CD4-positive, CD25-positive, alpha-beta regulatory T cell (primary cell): ENCODE data around the gene KRCC1. TPM values are rescaled to one million over a fixed set of nuclear protein-coding genes. Genes with fewer than 3 reads are reported as not detected.
A peak's percentile ranks its signal among the peaks of the same experiment; 100 is the strongest.
"Not testable (repeated sequence)": the region's sequence is repeated elsewhere in the genome, so short reads cannot be mapped to it uniquely, and the experiment has no call there.

Experiments used
- ATAC-seq, 2 donors: fragments of 150-1000 bp; cut with Tn5 transposase; one replicate each; pipeline ENCODE4 v1.10.0; 2021; ENCODE audit warnings: low read depth in 2 of 2, moderate number of reproducible peaks in 2 of 2, moderate library complexity in 1 of 2
- DNase-seq, 3 donors: peaks; one replicate each; pipeline versions ENCODE4 v3.0.0 to v3.0.0-alpha.2; 2012 to 2022; ENCODE audit warnings: mixed read lengths in 1 of 3
- H3K27ac ChIP-seq: one replicate; pipeline ENCODE4 v1.7.0; 2013; ENCODE audit warnings: mild to moderate bottlenecking, low read length; ENCODE audit not compliant: insufficient read depth, poor library complexity, severe bottlenecking
- H3K27me3 ChIP-seq: one replicate; pipeline ENCODE4 v1.7.0; 2013; ENCODE audit warnings: low read length; ENCODE audit not compliant: control insufficient read depth, insufficient read depth
- H3K36me3 ChIP-seq: one replicate; pipeline ENCODE4 v1.7.0; 2013; ENCODE audit warnings: mild to moderate bottlenecking, low read length, moderate library complexity; ENCODE audit not compliant: control insufficient read depth, insufficient read depth
- H3K4me1 ChIP-seq: 2 replicates; pipeline ENCODE4 v1.7.0; 2013; ENCODE audit warnings: mild to moderate bottlenecking, low read length; ENCODE audit not compliant: insufficient read depth, control insufficient read depth, poor library complexity, severe bottlenecking
- H3K4me3 ChIP-seq: one replicate; pipeline ENCODE4 v1.7.0; 2013; ENCODE audit warnings: low read depth, mild to moderate bottlenecking, low read length, moderate library complexity
- H3K9me3 ChIP-seq, 2 experiments: 1 replicate in 1 of 2; 2 replicates in 1 of 2; pipeline ENCODE4 v1.7.0; 2013; ENCODE audit warnings: low read length in 2 of 2, mild to moderate bottlenecking in 1 of 2, moderate library complexity in 1 of 2; ENCODE audit not compliant: control insufficient read depth in 2 of 2
- H3K27ac Mint-ChIP-seq, 3 donors: one replicate each; pipeline ENCODE4 v1.8.0; 2020 to 2022; ENCODE audit warnings: mild to moderate bottlenecking in 3 of 3, mixed read lengths in 3 of 3, moderate library complexity in 2 of 3
- H3K27me3 Mint-ChIP-seq: one replicate; pipeline ENCODE4 v1.8.0; 2022; ENCODE audit warnings: mild to moderate bottlenecking, mixed read lengths
- H3K36me3 Mint-ChIP-seq: one replicate; pipeline ENCODE4 v1.8.0; 2020; ENCODE audit warnings: mixed read lengths
- H3K4me1 Mint-ChIP-seq, 4 donors: one replicate each; pipeline ENCODE4 v1.8.0; 2020 to 2022; ENCODE audit warnings: mixed read lengths in 4 of 4, mild to moderate bottlenecking in 1 of 4
- H3K4me3 Mint-ChIP-seq, 4 donors: one replicate each; pipeline ENCODE4 v1.8.0; 2020 to 2022; ENCODE audit warnings: mild to moderate bottlenecking in 4 of 4, mixed read lengths in 4 of 4, moderate library complexity in 3 of 4
- H3K9me3 Mint-ChIP-seq, 7 donors: one replicate each; pipeline ENCODE4 v1.8.0; 2020 to 2022; ENCODE audit warnings: mixed read lengths in 7 of 7, mild to moderate bottlenecking in 3 of 7, moderate library complexity in 2 of 7
- polyA plus RNA-seq, 4 donors: library from polyadenylated mRNA; unstranded; fragments of 300-500 nt; fragmentation: Illumina TruSeq; gene quantifications; one replicate each; pipeline ENCODE4 v1.2.3, GENCODE V29; 2021
- total RNA-seq: library from RNA; stranded (reverse); gene quantifications from one replicate; pipeline ENCODE4 v1.2.3, GENCODE V29; 2022

The KRCC1 gene
- total and polyA plus RNA-seq, 5 donors from 2014 or later: 11.8 to 41.9 (median 40.6) TPM

GRCh38 chr2:88053296-88053695 is 2.3 kb downstream of the KRCC1 start:
- H3K27ac ChIP-seq: peak overlapping the region; percentile 93
- Mint-ChIP-seq H3K4me3 (peak overlapping the region; percentile 73 to 97 (median 94)), H3K9me3 (no peaks in the 10 kb centered on the region), H3K27ac (peak overlapping the region; percentile 93 to 98 (median 97)), H3K27me3 (peaks cover 4% of the 10 kb centered on the region), H3K36me3 (peaks cover 3% of the 10 kb centered on the region), H3K4me1 (peaks cover 46 to 65% (median 58%) of the 10 kb centered on the region in 4 donors)
- DNase-seq (no peak), ATAC-seq (no peak)
- H3K4me3 ChIP-seq: peak overlapping the region; percentile 96
- H3K36me3 ChIP-seq: peaks cover 2% of the 10 kb centered on the region
- no peaks in the 10 kb centered on the region for H3K27me3 ChIP-seq
- no peaks in the 10 kb centered on the region for H3K9me3 ChIP-seq
- peaks cover 34% of the 10 kb centered on the region for H3K4me1 ChIP-seq

- H3K27ac ChIP-seq: no peak overlapping the region
- H3K4me1 ChIP-seq: peaks cover 34% of the 10 kb centered on the region
- Mint-ChIP-seq H3K36me3 (peaks cover 3% of the 10 kb centered on the region), H3K4me1 (peaks cover 46 to 68% (median 57%) of the 10 kb centered on the region in 4 donors), H3K27me3 (peaks cover 4% of the 10 kb centered on the region), H3K9me3 (no peaks in the 10 kb centered on the region), H3K27ac (peak overlapping the region in 1 of 3 donors; percentile 52), H3K4me3 (peak overlapping the region in 1 of 4 donors; percentile 25)
- H3K27me3 ChIP-seq: no peaks in the 10 kb centered on the region
- H3K4me3 ChIP-seq: no peak overlapping the region
- no peaks in the 10 kb centered on the region for H3K9me3 ChIP-seq
- peaks cover 2% of the 10 kb centered on the region for H3K36me3 ChIP-seq
- ATAC-seq (no peak), DNase-seq (no peak)
Observed at GRCh38 chr2:88051792-88052191, 3.8 kb downstream of the KRCC1 start.

GRCh38 chr2:88049622-88050021 is 6.0 kb downstream of the KRCC1 start:
- peaks cover 20% of the 10 kb centered on the region for H3K4me1 ChIP-seq
- H3K36me3 ChIP-seq: peaks cover 2% of the 10 kb centered on the region
- Mint-ChIP-seq H3K36me3 (peaks cover 9% of the 10 kb centered on the region), H3K27me3 (no peaks in the 10 kb centered on the region), H3K4me1 (peaks cover 42 to 74% (median 56%) of the 10 kb centered on the region in 4 donors), H3K9me3 (peaks cover 0 to 2% (median 0%) of the 10 kb centered on the region in 7 donors), H3K27ac (no peak overlapping the region), H3K4me3 (no peak overlapping the region)
- DNase-seq (no peak), ATAC-seq (no peak)
- H3K4me3 ChIP-seq: no peak overlapping the region
- H3K27ac ChIP-seq: no peak overlapping the region
- H3K27me3 ChIP-seq: no peaks in the 10 kb centered on the region
- H3K9me3 ChIP-seq: no peaks in the 10 kb centered on the region

GRCh38 chr2:88048541-88048940 is 7.0 kb downstream of the KRCC1 start:
- ATAC-seq: no peak
- peaks cover 39 to 63% (median 51%) of the 10 kb centered on the region in 4 donors for H3K4me1 Mint-ChIP-seq
- Histone ChIP-seq H3K36me3 (peaks cover 5% of the 10 kb centered on the region), H3K27ac (no peak overlapping the region), H3K4me1 (peaks cover 9% of the 10 kb centered on the region), H3K27me3 (no peaks in the 10 kb centered on the region), H3K4me3 (no peak overlapping the region), H3K9me3 (no peaks in the 10 kb centered on the region)
- H3K4me3 Mint-ChIP-seq: peak overlapping the region in 1 of 4 donors; percentile 24
- H3K36me3 Mint-ChIP-seq: peaks cover 9% of the 10 kb centered on the region
- H3K9me3 Mint-ChIP-seq: peaks cover 0 to 2% (median 0%) of the 10 kb centered on the region in 7 donors
- DNase-seq: no peak
- peak overlapping the region in 1 of 3 donors; percentile 53 for H3K27ac Mint-ChIP-seq
- no peaks in the 10 kb centered on the region for H3K27me3 Mint-ChIP-seq

GRCh38 chr2:88045561-88045960 is 10.0 kb downstream of the KRCC1 start:
- peak overlapping the region in 1 of 4 donors; percentile 63 for H3K4me3 Mint-ChIP-seq
- H3K4me3 ChIP-seq, ATAC-seq, H3K27ac ChIP-seq, H3K36me3 ChIP-seq, H3K27me3 Mint-ChIP-seq, H3K36me3 Mint-ChIP-seq, H3K27me3 ChIP-seq, DNase-seq, H3K9me3 Mint-ChIP-seq, H3K4me1 ChIP-seq, H3K9me3 ChIP-seq: not testable (repeated sequence)
- peaks cover 39 to 64% (median 53%) of the 10 kb centered on the region in 4 donors for H3K4me1 Mint-ChIP-seq
- peak overlapping the region in 1 of 3 donors; percentile 66 for H3K27ac Mint-ChIP-seq

- Mint-ChIP-seq H3K9me3 (peaks cover 0 to 2% (median 0%) of the 10 kb centered on the region in 7 donors), H3K36me3 (peaks cover 9% of the 10 kb centered on the region), H3K27ac (no peak overlapping the region), H3K4me3 (no peak overlapping the region), H3K27me3 (no peaks in the 10 kb centered on the region), H3K4me1 (peaks cover 31 to 54% (median 48%) of the 10 kb centered on the region in 4 donors)
- ATAC-seq (no peak), DNase-seq (no peak)
- no peaks in the 10 kb centered on the region for H3K4me1 ChIP-seq
- no peak overlapping the region for H3K27ac ChIP-seq
- H3K27me3 ChIP-seq: no peaks in the 10 kb centered on the region
- H3K4me3 ChIP-seq: no peak overlapping the region
- peaks cover 3% of the 10 kb centered on the region for H3K36me3 ChIP-seq
- no peaks in the 10 kb centered on the region for H3K9me3 ChIP-seq
Observed at GRCh38 chr2:88042476-88042875, 13.1 kb downstream of the KRCC1 start.

- Mint-ChIP-seq H3K27ac (no peak overlapping the region), H3K4me1 (peaks cover 29 to 54% (median 43%) of the 10 kb centered on the region in 4 donors), H3K9me3 (no peaks in the 10 kb centered on the region), H3K36me3 (peaks cover 25% of the 10 kb centered on the region), H3K4me3 (no peak overlapping the region), H3K27me3 (no peaks in the 10 kb centered on the region)
- no peak overlapping the region for H3K4me3 ChIP-seq
- H3K4me1 ChIP-seq: no peaks in the 10 kb centered on the region
- H3K27ac ChIP-seq: no peak overlapping the region
- no peak for ATAC-seq
- no peaks in the 10 kb centered on the region for H3K9me3 ChIP-seq
- H3K27me3 ChIP-seq: no peaks in the 10 kb centered on the region
- peaks cover 21% of the 10 kb centered on the region for H3K36me3 ChIP-seq
- DNase-seq: no peak
Observed at GRCh38 chr2:88038263-88039105, 17.1 kb downstream of the KRCC1 start.
